HepG2 (cell line): ENCODE results near the gene PAPPA2. TPM values are rescaled to one million over a fixed set of nuclear protein-coding genes. Genes with fewer than 3 reads are reported as not detected.
"Not testable (repeated sequence)": the region's sequence is repeated elsewhere in the genome, so short reads cannot be mapped to it uniquely, and the experiment has no call there.

ENCODE experiments used
- ATAC-seq: fragments of 200-7000 bp; cut with Tn5 transposase; 3 replicates; pipeline ENCODE4 v1.9.1; 2020; ENCODE audit warnings: mild to moderate bottlenecking, moderate library complexity
- BruUV-seq: library from RNA; stranded (reverse); fragments of 400-500 nt; replicated peaks from 2 replicates; lab custom pipeline; 2021; lab: Mats Ljungman, UMichigan
- CTCF ChIA-PET: fragments of 300-600 bp; formaldehyde crosslinking; extraction: SDS; loops from one replicate; lab custom pipeline; 2021; ENCODE audit warnings: low total read pairs, inconsistent platforms, low intra/inter-chr PET ratio; lab: Yijun Ruan, JAX
- POLR2A ChIA-PET: fragments of 350-600 bp; sonication (Branson Sonifier 250); formaldehyde crosslinking; loops from one replicate; lab custom pipeline; 2020; ENCODE audit warnings: antibody characterized with exemption, inconsistent platforms; lab: Yijun Ruan, JAX
- DNase-seq: peaks from one replicate; pipeline ENCODE4 v3.0.0-alpha.2; 2015; ENCODE audit warnings: low spot score
- FAIRE-seq: peaks from 3 replicates; lab custom pipeline; 2011; peaks lifted over from hg19 to GRCh38; lab: Jason Lieb, UNC
- H2AFZ ChIP-seq: one replicate; pipeline ENCODE4 v1.6.1; 2011; ENCODE audit warnings: low read length, inconsistent platforms
- H3K27ac ChIP-seq: fragments of 300-600 bp; 3 replicates; pipeline ENCODE4 v1.8.0; 2011; ENCODE audit warnings: mixed run types, mild to moderate bottlenecking, mixed read lengths, low read length, inconsistent platforms; ENCODE audit not compliant: insufficient read depth; ENCODE audit errors: extremely low read length
- H3K27me3 ChIP-seq, 2 experiments: fragments of 200-600 bp in 1 of 2; 2 replicates in 1 of 2; 3 replicates in 1 of 2; pipeline versions ENCODE4 v1.6.0 to v1.8.0; 2011; ENCODE audit warnings: low read length in 2 of 2, mild to moderate bottlenecking in 2 of 2, moderate library complexity in 2 of 2, inconsistent platforms in 1 of 2; ENCODE audit not compliant: insufficient read depth in 2 of 2, control insufficient read depth in 1 of 2
- H3K36me3 ChIP-seq, 2 experiments: fragments of 200-600 bp in 1 of 2; replicated peaks in 1 of 2; 2 replicates in 1 of 2; 3 replicates in 1 of 2; pipeline versions ENCODE4 v1.5.1 to v1.8.0; 2011; ENCODE audit warnings: low read length in 2 of 2, inconsistent platforms in 1 of 2; ENCODE audit not compliant: insufficient read depth in 2 of 2, control insufficient read depth in 1 of 2
- H3K4me1 ChIP-seq: 2 replicates; pipeline ENCODE4 v1.5.1; 2012; ENCODE audit warnings: low read length, inconsistent platforms; ENCODE audit not compliant: insufficient read depth
- H3K4me2 ChIP-seq: 2 replicates; pipeline ENCODE4 v1.6.0; 2011; ENCODE audit warnings: low read depth, low read length, inconsistent platforms
- H3K4me3 ChIP-seq, 3 experiments: fragments of 200-600 bp in 1 of 3; sonication (generic), shearing (Covaris generic) in 1 of 3; replicated peaks in 1 of 3; 2 replicates each; pipeline ENCODE4 v1.5.1; 2011 to 2016; ENCODE audit warnings: low read length in 3 of 3, inconsistent platforms in 2 of 3, low read depth in 2 of 3, mild to moderate bottlenecking in 2 of 3, control low read depth in 1 of 3, mixed read lengths in 1 of 3; ENCODE audit not compliant: insufficient read depth in 1 of 3
- H3K79me2 ChIP-seq: one replicate; pipeline ENCODE4 v1.6.1; 2011; ENCODE audit warnings: low read length, inconsistent platforms; ENCODE audit not compliant: insufficient read depth
- H3K9ac ChIP-seq: 2 replicates; pipeline ENCODE4 v1.6.0; 2011; ENCODE audit warnings: mild to moderate bottlenecking, low read depth, low read length, inconsistent platforms; ENCODE audit not compliant: insufficient read depth
- H3K9me3 ChIP-seq: 2 replicates; pipeline ENCODE4 v1.5.1; 2012; ENCODE audit warnings: mild to moderate bottlenecking, low read length
- H4K20me1 ChIP-seq: 2 replicates; pipeline ENCODE4 v1.6.0; 2011; ENCODE audit warnings: inconsistent platforms, mild to moderate bottlenecking, low read length, moderate library complexity; ENCODE audit not compliant: insufficient read depth
- ATRX ChIP-seq: sonication (generic); formaldehyde crosslinking; IDR thresholded peaks from 2 replicates; pipeline ENCODE4 v1.4.0; 2020; ENCODE audit warnings: missing genetic modification reagents, borderline replicate concordance
- REPIN1 ChIP-seq: sonication (generic); formaldehyde crosslinking; IDR thresholded peaks from 2 replicates; pipeline ENCODE4 v1.8.0; 2022; ENCODE audit warnings: missing genetic modification reagents, low read depth, mild to moderate bottlenecking, borderline replicate concordance
- ZNF143 ChIP-seq: sonication (generic); formaldehyde crosslinking; IDR thresholded peaks from 2 replicates; pipeline ENCODE4 v1.4.0; 2020; ENCODE audit warnings: missing genetic modification reagents
- ZNF841 ChIP-seq: sonication (generic); formaldehyde crosslinking; IDR thresholded peaks from 2 replicates; pipeline ENCODE4 v1.8.1; 2023; ENCODE audit warnings: missing genetic modification reagents, borderline replicate concordance
- WGBS: methylation state at CpG from one replicate; pipeline ENCODE4 v1.1.6; 2017; ENCODE audit warnings: low lambda C conversion rate; 5-methylcytosine and 5-hydroxymethylcytosine counted together
- in situ Hi-C: cut with HindIII; loops from 2 replicates; pipeline ENCODE4 v1.10.0; 2017; ENCODE audit warnings: low pct_unique_long_range_greater_than_20kb; ENCODE audit not compliant: extremely low pct_ligation_motif_present
- intact Hi-C: fragments of 100-400 bp; cut with micrococcal nuclease; formaldehyde crosslinking; loops from one replicate; pipeline ENCODE4 v1.10.0; 2022; ENCODE audit not compliant: unreplicated experiment
- polyA plus RNA-seq, 8 experiments: library from polyadenylated mRNA; depleted of rRNA in 3 of 8; stranded (reverse) in 7 of 8; unstranded in 1 of 8; fragments of >200 nt; fragmentation: Illumina TruSeq in 4 of 8; extraction: Trizol in 4 of 8; gene quantifications; 2 replicates each; pipeline versions ENCODE4 v1.2.1 to v1.2.3, GENCODE V29; 2011 to 2016; ENCODE audit warnings: low read depth in 4 of 8, missing spikeins in 1 of 8, mixed read lengths in 1 of 8; ENCODE audit not compliant: insufficient read depth in 1 of 8
- total RNA-seq, 5 experiments: library from RNA; depleted of rRNA; stranded (reverse); fragments of >200 nt; fragmentation: Illumina TruSeq; extraction: Trizol; gene quantifications; 2 replicates each; pipeline ENCODE4 v1.2.3, GENCODE V29; 2016; ENCODE audit warnings: low read depth in 1 of 5
- TF ChIP-seq, protein P1 (sequence below): sonication (generic); formaldehyde crosslinking; IDR thresholded peaks from 2 replicates; pipeline ENCODE4 v1.4.0; 2020; ENCODE audit warnings: mild to moderate bottlenecking, low read depth, missing genetic modification reagents
- TF ChIP-seq, protein P2 (sequence below): sonication (generic); formaldehyde crosslinking; IDR thresholded peaks from 2 replicates; pipeline ENCODE4 v1.5.0; 2020; ENCODE audit warnings: mild to moderate bottlenecking, missing genetic modification reagents
- TF ChIP-seq, protein P3 (sequence below): sonication (generic); formaldehyde crosslinking; IDR thresholded peaks from 2 replicates; pipeline ENCODE4 v1.5.1; 2020; ENCODE audit warnings: missing genetic modification reagents, mild to moderate bottlenecking, borderline replicate concordance
- TF ChIP-seq, protein P4 (sequence below): IDR thresholded peaks from 2 replicates; pipeline ENCODE4 v1.6.1; 2016; ENCODE audit warnings: mild to moderate bottlenecking
- TF ChIP-seq, protein P5 (sequence below): sonication (generic); formaldehyde crosslinking; IDR thresholded peaks from 2 replicates; pipeline ENCODE4 v1.8.1; 2023; ENCODE audit warnings: mild to moderate bottlenecking, moderate library complexity, missing genetic modification reagents

Gene PAPPA2
- total and polyA plus RNA-seq, 2 of the 13 experiments (the other 11 are each of a cell fraction or from before 2014, with no cell fraction given): 0.01 TPM; not detected in 1

DNA sequence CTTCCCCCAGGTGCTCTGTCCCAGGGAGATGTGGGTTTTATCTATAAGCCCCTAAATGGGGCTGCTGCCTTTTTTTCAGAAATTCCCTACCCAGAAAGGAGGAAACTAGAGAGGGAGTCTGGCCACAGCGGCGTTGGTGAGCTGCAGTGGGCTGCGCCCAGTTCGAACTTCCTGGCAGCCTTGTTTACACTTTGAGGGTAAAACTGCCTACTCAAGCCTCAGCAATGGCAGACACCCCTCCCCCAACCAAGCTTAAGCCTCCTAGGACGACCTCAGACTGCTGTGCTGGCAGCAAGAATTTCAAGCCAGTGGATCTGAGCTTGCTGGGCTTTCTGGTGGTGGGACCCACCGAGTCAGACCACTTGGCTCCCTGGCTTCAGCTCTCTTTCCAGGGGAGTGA lies 46.2 kb upstream of the PAPPA2 start:
- BruUV-seq: no TSS peak
- Histone ChIP-seq H3K4me1 (no peaks in the 10 kb centered on the region), H3K9me3 (no peaks in the 10 kb centered on the region), H3K4me2 (no peak overlapping the region), H4K20me1 (no peaks in the 10 kb centered on the region), H3K27me3 (no peaks in the 10 kb centered on the region), H3K27ac (no peak overlapping the region), H2AFZ (no peak overlapping the region), H3K79me2 (no peaks in the 10 kb centered on the region), H3K36me3 (no peaks in the 10 kb centered on the region), H3K9ac (no peak overlapping the region), H3K4me3 (no peak overlapping the region)
- in situ Hi-C loops: no loop called here
- CTCF ChIA-PET: no interaction called here
- POLR2A ChIA-PET: no interaction called here
- TF ChIP-seq ZNF841 (CRISPR knock-in tag): no peak
- no peak for TF ChIP-seq ZNF143
- TF ChIP-seq, protein P1, sequence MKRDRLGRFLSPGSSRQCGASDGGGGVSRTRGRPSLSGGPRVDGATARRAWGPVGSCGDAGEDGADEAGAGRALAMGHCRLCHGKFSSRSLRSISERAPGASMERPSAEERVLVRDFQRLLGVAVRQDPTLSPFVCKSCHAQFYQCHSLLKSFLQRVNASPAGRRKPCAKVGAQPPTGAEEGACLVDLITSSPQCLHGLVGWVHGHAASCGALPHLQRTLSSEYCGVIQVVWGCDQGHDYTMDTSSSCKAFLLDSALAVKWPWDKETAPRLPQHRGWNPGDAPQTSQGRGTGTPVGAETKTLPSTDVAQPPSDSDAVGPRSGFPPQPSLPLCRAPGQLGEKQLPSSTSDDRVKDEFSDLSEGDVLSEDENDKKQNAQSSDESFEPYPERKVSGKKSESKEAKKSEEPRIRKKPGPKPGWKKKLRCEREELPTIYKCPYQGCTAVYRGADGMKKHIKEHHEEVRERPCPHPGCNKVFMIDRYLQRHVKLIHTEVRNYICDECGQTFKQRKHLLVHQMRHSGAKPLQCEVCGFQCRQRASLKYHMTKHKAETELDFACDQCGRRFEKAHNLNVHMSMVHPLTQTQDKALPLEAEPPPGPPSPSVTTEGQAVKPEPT (CRISPR knock-in tag): no peak
- TF ChIP-seq REPIN1 (CRISPR knock-in tag): no peak
- TF ChIP-seq, protein P2, sequence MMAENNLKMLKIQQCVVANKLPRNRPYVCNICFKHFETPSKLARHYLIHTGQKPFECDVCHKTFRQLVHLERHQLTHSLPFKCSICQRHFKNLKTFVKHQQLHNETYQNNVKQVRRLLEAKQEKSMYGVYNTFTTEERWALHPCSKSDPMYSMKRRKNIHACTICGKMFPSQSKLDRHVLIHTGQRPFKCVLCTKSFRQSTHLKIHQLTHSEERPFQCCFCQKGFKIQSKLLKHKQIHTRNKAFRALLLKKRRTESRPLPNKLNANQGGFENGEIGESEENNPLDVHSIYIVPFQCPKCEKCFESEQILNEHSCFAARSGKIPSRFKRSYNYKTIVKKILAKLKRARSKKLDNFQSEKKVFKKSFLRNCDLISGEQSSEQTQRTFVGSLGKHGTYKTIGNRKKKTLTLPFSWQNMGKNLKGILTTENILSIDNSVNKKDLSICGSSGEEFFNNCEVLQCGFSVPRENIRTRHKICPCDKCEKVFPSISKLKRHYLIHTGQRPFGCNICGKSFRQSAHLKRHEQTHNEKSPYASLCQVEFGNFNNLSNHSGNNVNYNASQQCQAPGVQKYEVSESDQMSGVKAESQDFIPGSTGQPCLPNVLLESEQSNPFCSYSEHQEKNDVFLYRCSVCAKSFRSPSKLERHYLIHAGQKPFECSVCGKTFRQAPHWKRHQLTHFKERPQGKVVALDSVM (CRISPR knock-in tag): no peak
- TF ChIP-seq, protein P3, sequence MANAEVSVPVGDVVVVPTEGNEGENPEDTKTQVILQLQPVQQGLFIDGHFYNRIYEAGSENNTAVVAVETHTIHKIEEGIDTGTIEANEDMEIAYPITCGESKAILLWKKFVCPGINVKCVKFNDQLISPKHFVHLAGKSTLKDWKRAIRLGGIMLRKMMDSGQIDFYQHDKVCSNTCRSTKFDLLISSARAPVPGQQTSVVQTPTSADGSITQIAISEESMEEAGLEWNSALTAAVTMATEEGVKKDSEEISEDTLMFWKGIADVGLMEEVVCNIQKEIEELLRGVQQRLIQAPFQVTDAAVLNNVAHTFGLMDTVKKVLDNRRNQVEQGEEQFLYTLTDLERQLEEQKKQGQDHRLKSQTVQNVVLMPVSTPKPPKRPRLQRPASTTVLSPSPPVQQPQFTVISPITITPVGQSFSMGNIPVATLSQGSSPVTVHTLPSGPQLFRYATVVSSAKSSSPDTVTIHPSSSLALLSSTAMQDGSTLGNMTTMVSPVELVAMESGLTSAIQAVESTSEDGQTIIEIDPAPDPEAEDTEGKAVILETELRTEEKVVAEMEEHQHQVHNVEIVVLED (CRISPR knock-in tag): no peak
- TF ChIP-seq, protein P4, sequence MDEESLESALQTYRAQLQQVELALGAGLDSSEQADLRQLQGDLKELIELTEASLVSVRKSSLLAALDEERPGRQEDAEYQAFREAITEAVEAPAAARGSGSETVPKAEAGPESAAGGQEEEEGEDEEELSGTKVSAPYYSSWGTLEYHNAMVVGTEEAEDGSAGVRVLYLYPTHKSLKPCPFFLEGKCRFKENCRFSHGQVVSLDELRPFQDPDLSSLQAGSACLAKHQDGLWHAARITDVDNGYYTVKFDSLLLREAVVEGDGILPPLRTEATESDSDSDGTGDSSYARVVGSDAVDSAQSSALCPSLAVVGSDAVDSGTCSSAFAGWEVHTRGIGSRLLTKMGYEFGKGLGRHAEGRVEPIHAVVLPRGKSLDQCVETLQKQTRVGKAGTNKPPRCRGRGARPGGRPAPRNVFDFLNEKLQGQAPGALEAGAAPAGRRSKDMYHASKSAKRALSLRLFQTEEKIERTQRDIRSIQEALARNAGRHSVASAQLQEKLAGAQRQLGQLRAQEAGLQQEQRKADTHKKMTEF: no peak
- TF ChIP-seq ATRX (CRISPR knock-in tag): no peak
- TF ChIP-seq, protein P5, sequence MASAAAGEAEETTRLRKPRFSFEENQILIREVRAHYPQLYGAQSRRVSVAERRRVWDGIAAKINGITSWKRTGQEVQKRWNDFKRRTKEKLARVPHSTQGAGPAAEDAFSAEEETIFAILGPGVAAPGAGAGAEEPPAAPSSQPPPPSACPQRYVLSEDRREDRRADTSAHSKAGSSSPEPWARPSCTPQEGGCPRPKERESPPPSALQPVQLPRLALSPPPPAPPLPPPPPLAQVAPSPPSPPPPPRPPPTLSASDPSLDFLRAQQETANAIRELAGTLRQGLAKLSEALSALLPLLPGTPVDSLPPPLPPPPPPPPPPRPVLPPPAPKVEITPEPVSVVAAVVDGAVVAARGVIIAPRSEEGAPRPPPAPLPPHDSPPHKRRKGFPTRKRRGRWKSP (CRISPR knock-in tag): no peak
- intact Hi-C loops: no loop called here
- ATAC-seq: no peak
- DNase-seq: no peak
- 25% methylated on average over 3 of the region's 6 CpGs for WGBS
- no peak for FAIRE-seq

DNA sequence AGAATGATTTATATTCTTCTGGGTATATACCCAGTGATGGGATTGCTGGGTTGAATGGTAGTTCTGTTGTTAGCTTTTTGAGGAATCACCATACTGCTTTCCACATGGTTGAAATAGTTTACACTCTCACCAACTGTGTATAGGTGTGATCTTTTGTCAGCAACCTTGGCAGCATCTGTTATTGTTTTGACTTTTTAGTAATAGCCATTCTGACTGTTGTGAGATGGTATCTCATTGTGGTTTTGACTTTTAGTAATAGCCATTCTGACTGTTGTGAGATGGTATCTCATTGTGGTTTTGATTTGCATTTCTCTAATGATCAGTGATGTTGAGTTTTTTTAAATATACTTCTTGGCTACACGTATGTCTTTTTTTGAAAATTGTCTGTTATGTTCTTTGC lies 43.4 kb upstream of the PAPPA2 start:
- in situ Hi-C loops, H3K79me2 ChIP-seq, H3K27me3 ChIP-seq, ATAC-seq, FAIRE-seq, H3K9me3 ChIP-seq, H2AFZ ChIP-seq, intact Hi-C loops, BruUV-seq, H3K9ac ChIP-seq, H3K27ac ChIP-seq, H3K36me3 ChIP-seq, H4K20me1 ChIP-seq, CTCF ChIA-PET, H3K4me3 ChIP-seq, DNase-seq, H3K4me1 ChIP-seq, H3K4me2 ChIP-seq, POLR2A ChIA-PET: not testable (repeated sequence)
- 0% methylated on average over 1 of the region's 1 CpG for WGBS
